Measurements from ENCODE around the gene SPATS1. TPM values are rescaled to one million over a fixed set of nuclear protein-coding genes. Genes with fewer than 3 reads are reported as not detected.
A peak's percentile ranks its signal among the peaks of the same experiment; 100 is the strongest.

Gene SPATS1
- total RNA-seq, 4 donors from 2014 or later, result not detected

GRCh38 chr6:44298055-44298803 lies 44.2 kb upstream of the SPATS1 start:
- no peak for DNase-seq (ENCODE audit: low spot score in 2 of 2)
- 38% methylated on average over 17 of the region's 20 CpGs for WGBS

DNA sequence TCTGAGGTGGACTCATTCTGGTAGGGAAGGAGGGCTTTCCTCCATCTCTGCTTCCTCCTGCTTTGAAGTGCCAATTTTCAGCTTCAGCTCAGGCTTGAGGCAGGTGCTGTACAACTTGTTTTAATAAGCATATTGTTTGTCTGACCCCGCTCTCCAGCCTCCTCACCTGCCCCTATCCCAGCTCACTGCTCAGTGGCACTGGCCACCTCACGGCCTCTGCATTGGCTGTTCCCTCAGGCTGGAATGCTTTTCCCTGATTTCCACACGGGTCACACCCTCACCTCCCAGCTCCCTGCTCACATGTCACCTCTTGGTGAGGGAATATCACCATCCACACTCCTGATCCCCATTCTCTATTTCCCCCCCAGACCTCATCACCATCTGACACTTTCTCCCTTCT lies 43.6 kb upstream of the SPATS1 start:
- peaks cover 39% of the 10 kb centered on the region for H3K36me3 ChIP-seq
- H3K27me3 ChIP-seq, result peaks cover 37% of the 10 kb centered on the region
- DNase-seq (ENCODE audit: low spot score in 2 of 2), result no peak
- WGBS, result 77% methylated on average over 3 of the region's 3 CpGs
- H3K4me3 ChIP-seq, result no peak overlapping the region
- H3K27ac ChIP-seq, result no peak overlapping the region
- H3K4me1 ChIP-seq, result peaks cover 14% of the 10 kb centered on the region
- TF ChIP-seq POLR2AphosphoS5 (IDR thresholded peaks at IDR 0.05) (no peak), CTCF (IDR thresholded peaks at IDR 0.05) (no peak), EP300 (IDR thresholded peaks at IDR 0.05) (no peak), POLR2A (IDR thresholded peaks at IDR 0.05) (no peak)
- no peaks in the 10 kb centered on the region for H3K9me3 ChIP-seq

More at GRCh38 chr6:44298055-44298803, 44.2 kb upstream of the SPATS1 start:
- H3K36me3 ChIP-seq, result peaks cover 32% of the 10 kb centered on the region
- no peak overlapping the region for H3K27ac ChIP-seq
- TF ChIP-seq POLR2AphosphoS5 (IDR thresholded peaks at IDR 0.05) (no peak), CTCF (IDR thresholded peaks at IDR 0.05) (no peak), EP300 (IDR thresholded peaks at IDR 0.05) (no peak), POLR2A (IDR thresholded peaks at IDR 0.05) (no peak)
- H3K27me3 ChIP-seq, result peaks cover 42% of the 10 kb centered on the region
- peak overlapping the region; percentile 50 for H3K4me3 ChIP-seq
- H3K4me1 ChIP-seq, result peaks cover 14% of the 10 kb centered on the region
- no peaks in the 10 kb centered on the region for H3K9me3 ChIP-seq

DNA sequence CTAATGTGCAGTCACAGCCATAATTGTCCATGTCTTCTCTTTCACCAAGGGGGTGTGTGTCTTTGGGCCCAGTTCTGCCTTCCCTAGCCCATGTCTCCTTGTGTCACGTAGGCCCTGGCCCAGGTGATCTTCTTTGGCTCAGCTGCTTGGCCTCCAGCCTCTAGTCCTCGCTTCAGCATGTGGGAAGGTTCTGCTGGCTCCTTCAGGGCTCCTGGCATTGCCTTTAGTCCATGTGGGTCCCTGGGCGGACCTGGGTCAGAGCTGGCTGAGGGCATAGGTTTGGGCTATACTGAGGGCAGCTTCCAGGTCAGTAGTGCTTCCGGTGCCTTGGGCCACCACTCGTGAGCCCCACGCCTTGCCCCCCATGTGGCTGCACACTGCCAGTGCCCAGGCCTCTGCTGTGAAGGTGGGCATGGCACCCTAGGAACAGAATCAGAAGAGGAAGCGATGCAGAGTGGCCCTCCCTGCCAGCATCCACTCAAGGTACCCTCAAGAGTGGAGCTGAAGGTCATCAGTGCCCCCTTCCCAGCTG lies 42.1 kb upstream of the SPATS1 start:
- Histone ChIP-seq H3K36me3 (peaks cover 54% of the 10 kb centered on the region), H3K27me3 (peaks cover 23% of the 10 kb centered on the region), H3K27ac (no peak overlapping the region), H3K4me3 (no peak overlapping the region), H3K4me1 (peaks cover 14% of the 10 kb centered on the region), H3K9me3 (no peaks in the 10 kb centered on the region)
- WGBS, result 40% methylated on average over 2 of the region's 7 CpGs
- DNase-seq (ENCODE audit: low spot score in 2 of 2), result no peak
- TF ChIP-seq POLR2AphosphoS5 (IDR thresholded peaks at IDR 0.05) (no peak), EP300 (IDR thresholded peaks at IDR 0.05) (no peak), POLR2A (IDR thresholded peaks at IDR 0.05) (no peak), CTCF (IDR thresholded peaks at IDR 0.05) (no peak)

DNA sequence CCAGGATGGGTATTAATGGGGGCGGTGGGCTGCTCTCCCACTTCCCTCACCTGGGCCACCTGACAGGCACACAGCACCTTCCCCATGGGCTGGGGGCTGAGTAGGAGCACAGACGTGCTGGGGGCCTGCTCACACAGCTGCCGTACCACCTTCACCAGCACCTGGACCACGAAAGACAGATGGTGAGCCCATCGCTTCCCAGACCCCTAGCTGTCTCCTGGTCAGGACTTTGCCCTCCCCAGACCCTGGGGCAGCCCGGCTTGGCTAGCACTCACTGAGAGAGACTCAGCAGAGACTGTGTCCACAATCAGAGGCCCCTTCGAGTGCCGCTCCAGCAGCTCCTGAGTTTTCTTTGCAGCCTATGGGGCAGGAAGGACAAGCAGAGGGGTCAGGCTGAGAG lies 41.3 kb upstream of the SPATS1 start:
- H3K4me3 ChIP-seq, result no peak overlapping the region
- 90% methylated on average over 2 of the region's 8 CpGs for WGBS
- peaks cover 16% of the 10 kb centered on the region for H3K27me3 ChIP-seq
- H3K9me3 ChIP-seq, result no peaks in the 10 kb centered on the region
- peak in 1 of 2 donors; percentile 74 for DNase-seq (ENCODE audit: low spot score in 2 of 2)
- no peak overlapping the region for H3K27ac ChIP-seq
- peaks cover 61% of the 10 kb centered on the region for H3K36me3 ChIP-seq
- no peak for TF ChIP-seq POLR2A (IDR thresholded peaks at IDR 0.05)
- no peak for TF ChIP-seq POLR2AphosphoS5 (IDR thresholded peaks at IDR 0.05)
- no peak for TF ChIP-seq CTCF (IDR thresholded peaks at IDR 0.05)
- TF ChIP-seq EP300 (IDR thresholded peaks at IDR 0.05), result no peak
- peaks cover 14% of the 10 kb centered on the region for H3K4me1 ChIP-seq

GRCh38 chr6:44301782-44302564 lies 40.5 kb upstream of the SPATS1 start:
- peak in 1 of 2 donors; percentile 49 for DNase-seq (ENCODE audit: low spot score in 2 of 2)
- H3K9me3 ChIP-seq, result no peaks in the 10 kb centered on the region
- peaks cover 70% of the 10 kb centered on the region for H3K36me3 ChIP-seq
- H3K4me3 ChIP-seq, result no peak overlapping the region
- TF ChIP-seq POLR2AphosphoS5 (IDR thresholded peaks at IDR 0.05) (no peak), POLR2A (IDR thresholded peaks at IDR 0.05) (no peak), EP300 (IDR thresholded peaks at IDR 0.05) (no peak), CTCF (IDR thresholded peaks at IDR 0.05) (no peak)
- no peak overlapping the region for H3K27ac ChIP-seq
- H3K27me3 ChIP-seq, result peaks cover 7% of the 10 kb centered on the region
- 82% methylated on average over 5 of the region's 14 CpGs for WGBS
- H3K4me1 ChIP-seq, result peaks cover 12% of the 10 kb centered on the region

Measured in suprapubic skin (tissue), 4 donors.